Fibroblast of lung (primary cell): Measurements from ENCODE around the gene OGFOD3.
"Not testable (repeated sequence)": the region's sequence is repeated elsewhere in the genome, so short reads cannot be mapped to it uniquely, and the experiment has no call there.

Experiments used
- CTCF ChIP-seq, 2 donors: IDR thresholded peaks in 1 of 2; conservative IDR thresholded peaks in 1 of 2; 1 replicate in 1 of 2; 2 replicates in 1 of 2; pipeline ENCODE4 v1.5.1; 2011 to 2012; ENCODE audit warnings: low read length in 2 of 2, control low read depth in 1 of 2, inconsistent platforms in 1 of 2, low read depth in 1 of 2, mild to moderate bottlenecking in 1 of 2
- EZH2 ChIP-seq: IDR thresholded peaks from 2 replicates; pipeline ENCODE4 v1.5.1; 2012; ENCODE audit warnings: low read length, control low read depth, mild to moderate bottlenecking; ENCODE audit errors: missing control alignments

GRCh38 chr17:82453151-82453550 lies 34.8 kb upstream of the OGFOD3 start:
- not testable (repeated sequence) for TF ChIP-seq CTCF (conservative IDR thresholded peaks at IDR 0.05 in 1 of 2, IDR thresholded peaks at IDR 0.05 in 1 of 2; ENCODE audit: low read depth in 1 of 2, low read length in 2 of 2); EZH2
